Kidney (tissue), 14 donors: Measurements from ENCODE around the gene MRPL23. TPM values are rescaled to one million over a fixed set of nuclear protein-coding genes. Genes with fewer than 3 reads are reported as not detected.

Source experiments
- DNase-seq, 5 donors: peaks; one replicate each; pipeline ENCODE4 v3.0.0-alpha.2; 2013 to 2020
- FAIRE-seq: peaks from 2 replicates; lab custom pipeline; 2012; peaks lifted over from hg19 to GRCh38; lab: Jason Lieb, UNC
- H3K27ac ChIP-seq, 2 donors: one replicate each; pipeline ENCODE4 v1.7.0; 2013; ENCODE audit warnings: low read depth in 2 of 2, low read length in 2 of 2, inconsistent platforms in 1 of 2
- H3K27me3 ChIP-seq: one replicate; pipeline ENCODE4 v1.7.1; 2013; ENCODE audit warnings: low read length, inconsistent platforms; ENCODE audit not compliant: control insufficient read depth, insufficient read depth
- H3K36me3 ChIP-seq, 3 donors: one replicate each; pipeline versions ENCODE4 v1.7.0 to v1.7.1; 2013; ENCODE audit warnings: low read length in 3 of 3, control low read depth in 1 of 3, inconsistent platforms in 1 of 3; ENCODE audit not compliant: insufficient read depth in 3 of 3, control insufficient read depth in 2 of 3
- H3K4me1 ChIP-seq, 3 donors: one replicate each; pipeline versions ENCODE4 v1.7.0 to v1.7.1; 2013; ENCODE audit warnings: low read length in 3 of 3, inconsistent platforms in 1 of 3, low read depth in 1 of 3; ENCODE audit not compliant: control insufficient read depth in 2 of 3, insufficient read depth in 2 of 3
- H3K4me3 ChIP-seq, 3 donors: one replicate each; pipeline versions ENCODE4 v1.7.0 to v1.8.1; 2013; ENCODE audit warnings: low read length in 3 of 3, control low read depth in 1 of 3, inconsistent platforms in 1 of 3
- H3K9ac ChIP-seq, 3 donors: one replicate each; pipeline versions ENCODE4 v1.7.0 to v1.7.1; 2013; ENCODE audit warnings: low read length in 3 of 3, control low read depth in 1 of 3, inconsistent platforms in 1 of 3
- H3K9me3 ChIP-seq, 3 donors: one replicate each; pipeline versions ENCODE4 v1.7.0 to v1.7.1; 2013; ENCODE audit warnings: low read length in 3 of 3, control low read depth in 1 of 3, inconsistent platforms in 1 of 3; ENCODE audit not compliant: control insufficient read depth in 2 of 3, insufficient read depth in 1 of 3
- CTCF ChIP-seq: IDR thresholded peaks from 3 replicates; pipeline ENCODE4 v1.5.1; 2012; ENCODE audit warnings: mild to moderate bottlenecking, moderate library complexity, borderline replicate concordance; ENCODE audit not compliant: insufficient read depth; ENCODE audit errors: extremely low read depth
- intact Hi-C: fragments of 100-400 bp; cut with DNase I; formaldehyde crosslinking; loops from one replicate; pipeline ENCODE4 v1.11.1; 2022
- polyA plus RNA-seq: library from polyadenylated mRNA; stranded (reverse); fragments of 350-450 nt; fragmentation: Illumina TruSeq; extraction: RNeasy Lipid Tissue Mini Kit (QIAGEN cat#74804); gene quantifications from one replicate; pipeline ENCODE4 v1.2.3, GENCODE V29; 2014; ENCODE audit warnings: low read depth, low replicate concordance; ENCODE audit not compliant: insufficient read depth
- total RNA-seq: library from RNA; stranded (reverse); fragmentation: NEBNext Ultra II Directional; extraction: Animal tissue kit (Norgen Biotek cat#: 25700); gene quantifications from one replicate; pipeline ENCODE4 v1.2.1, GENCODE V29; 2021
- donor health status: control.
- donor health status: control.
- donor health status: control.
- donor health status: control.
- donor health status: control.
- donor health status: DM: yes; HTN: yes; CAD: no.
- donor health status: Normal renal cell carcinoma (clear cell type).

Gene MRPL23
- total and polyA plus RNA-seq, 2 donors from 2014 or later, result 45.9 to 183 TPM

DNA sequence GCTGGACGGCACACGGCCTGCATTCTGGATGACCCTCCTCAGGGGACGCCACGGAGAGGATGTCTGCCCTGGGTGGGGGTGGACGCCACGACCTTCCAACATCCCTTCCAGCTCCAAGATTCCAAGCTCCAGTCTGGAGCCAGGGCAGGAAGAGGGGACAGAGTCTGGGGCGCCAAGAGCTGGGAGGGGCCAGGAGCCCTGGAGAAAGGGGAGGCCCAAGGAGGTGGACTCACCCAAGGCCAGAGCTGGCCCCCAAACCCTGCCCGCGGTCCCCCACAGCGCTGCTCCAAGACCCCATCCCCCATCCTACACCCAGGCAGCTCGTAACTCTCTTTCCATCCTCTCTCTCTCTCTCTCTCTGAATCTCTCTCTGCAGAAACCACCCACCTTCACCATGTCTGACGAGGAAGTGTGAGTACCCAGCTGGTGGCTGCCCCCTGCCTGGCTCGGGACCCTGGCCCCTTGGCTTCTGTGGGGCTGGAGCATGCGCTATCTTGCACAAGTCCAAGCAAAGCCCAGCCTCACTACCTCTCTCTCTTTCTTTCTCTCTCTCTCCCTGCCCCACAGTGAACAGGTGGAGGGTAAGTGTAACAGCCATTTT lies 24.6 kb upstream of the MRPL23 start:
- H3K9ac ChIP-seq, result no peak overlapping the region
- no peak overlapping the region for H3K4me3 ChIP-seq
- intact Hi-C loops, result no loop called here
- H3K27me3 ChIP-seq, result no peaks in the 10 kb centered on the region
- no peak for TF ChIP-seq CTCF
- DNase-seq (peak in 2 of 5 donors; percentile 49 to 55), FAIRE-seq (no peak)
- no peaks in the 10 kb centered on the region for H3K36me3 ChIP-seq
- H3K27ac ChIP-seq, result no peak overlapping the region
- no peaks in the 10 kb centered on the region for H3K9me3 ChIP-seq
- no peaks in the 10 kb centered on the region for H3K4me1 ChIP-seq

DNA sequence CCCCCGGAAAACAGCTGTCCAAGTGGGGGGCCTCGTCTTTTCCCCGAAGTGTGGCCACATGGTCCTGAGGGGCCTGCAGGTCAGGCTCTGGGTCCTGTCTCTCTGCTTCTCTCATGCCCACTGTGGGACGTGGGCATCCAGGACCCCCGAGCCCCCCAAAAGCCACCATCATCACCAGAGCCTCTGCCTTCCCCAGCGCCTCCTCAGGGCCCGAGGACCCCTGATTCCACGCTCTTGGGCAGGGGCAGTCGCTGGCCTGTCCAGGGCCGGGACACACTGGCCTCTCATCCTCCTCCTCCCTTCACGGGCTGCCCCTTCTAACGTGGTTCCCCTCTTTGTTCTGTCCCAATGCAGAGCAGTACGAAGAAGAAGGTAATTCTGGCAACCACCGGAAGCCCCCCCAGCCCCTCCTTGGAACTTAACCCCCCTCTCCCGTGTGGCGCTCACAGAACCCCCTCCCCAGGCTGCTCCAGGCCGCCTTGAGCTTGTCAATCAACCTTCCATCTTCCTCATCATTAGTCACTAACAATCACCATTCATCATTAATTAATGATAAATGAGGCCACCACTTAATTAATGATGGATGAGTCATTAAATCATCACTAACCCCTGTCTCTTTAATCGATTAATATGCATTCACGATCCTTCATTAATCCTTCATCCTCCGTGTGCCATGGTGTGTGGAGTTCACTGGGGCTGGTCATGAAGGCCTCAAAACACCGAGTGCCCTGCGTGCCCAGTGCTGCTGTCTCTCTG lies 23.8 kb upstream of the MRPL23 start:
- Histone ChIP-seq H3K36me3 (no peaks in the 10 kb centered on the region), H3K9me3 (no peaks in the 10 kb centered on the region), H3K4me3 (no peak overlapping the region), H3K4me1 (no peaks in the 10 kb centered on the region), H3K9ac (no peak overlapping the region), H3K27ac (no peak overlapping the region), H3K27me3 (no peaks in the 10 kb centered on the region)
- FAIRE-seq (no peak), DNase-seq (peak in 1 of 5 donors; percentile 36)
- intact Hi-C loops, result no loop called here
- TF ChIP-seq CTCF, result no peak

DNA sequence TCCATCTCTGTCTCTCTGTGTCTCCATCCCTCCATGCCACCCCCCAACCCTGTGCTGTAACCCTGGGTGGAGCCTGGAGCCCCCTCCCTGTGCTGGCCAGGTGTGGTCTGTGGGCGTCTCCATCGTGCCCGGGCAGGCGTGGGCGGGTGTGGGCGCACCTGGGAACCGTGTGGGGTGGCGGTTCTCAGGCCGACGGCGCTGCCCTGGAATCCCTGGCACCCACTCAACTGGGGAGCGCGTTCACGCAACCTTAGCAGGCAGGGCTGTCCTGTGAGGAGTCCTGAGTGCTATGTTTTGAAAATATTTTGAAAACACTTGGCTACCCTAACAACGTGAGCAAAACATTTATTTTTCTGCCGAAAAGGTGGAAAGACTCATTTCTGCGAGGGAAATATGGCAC lies 23.0 kb upstream of the MRPL23 start:
- TF ChIP-seq CTCF, result no peak
- no peak overlapping the region for H3K4me3 ChIP-seq
- no peak overlapping the region for H3K9ac ChIP-seq
- DNase-seq (peak in 4 of 5 donors; percentile 35 to 68 (median 58)), FAIRE-seq (no peak)
- intact Hi-C loops, result no loop called here
- no peak overlapping the region for H3K27ac ChIP-seq
- no peaks in the 10 kb centered on the region for H3K36me3 ChIP-seq
- no peaks in the 10 kb centered on the region for H3K9me3 ChIP-seq
- no peaks in the 10 kb centered on the region for H3K27me3 ChIP-seq
- no peaks in the 10 kb centered on the region for H3K4me1 ChIP-seq
